HepG2 (cell line): ENCODE measurements around the gene SPG7. TPM values are rescaled to one million over a fixed set of nuclear protein-coding genes. Genes with fewer than 3 reads are reported as not detected.

Experiments
- ARNT2 ChIP-seq: sonication (generic); formaldehyde crosslinking; IDR thresholded peaks from 2 replicates; pipeline ENCODE4 v1.8.0; 2022; ENCODE audit warnings: mild to moderate bottlenecking, low read depth, missing genetic modification reagents, moderate library complexity
- CEBPB ChIP-seq: IDR thresholded peaks from 2 replicates; pipeline ENCODE4 v1.6.1; 2011; ENCODE audit warnings: low read depth, low read length, improper control_type of control experiment, borderline replicate concordance
- CHD4 ChIP-seq: fragments of 200-600 bp; sonication (generic); IDR thresholded peaks from 2 replicates; pipeline ENCODE4 v1.7.0; 2017; ENCODE audit warnings: mild to moderate bottlenecking, low read length, borderline replicate concordance
- KAT2B ChIP-seq: fragments of 150-350 bp; IDR thresholded peaks from 2 replicates; pipeline ENCODE4 v1.6.1; 2014; ENCODE audit warnings: low read depth, low read length, borderline replicate concordance
- MIER2 ChIP-seq: IDR thresholded peaks from 2 replicates; pipeline ENCODE4 v1.6.1; 2016; ENCODE audit warnings: missing biosample characterization, missing genetic modification reagents
- NFIC ChIP-seq: IDR thresholded peaks from 2 replicates; pipeline ENCODE4 v1.6.1; 2012; ENCODE audit warnings: mild to moderate bottlenecking, low read length, inconsistent platforms
- NFRKB ChIP-seq: fragments of 450-650 bp; IDR thresholded peaks from 2 replicates; pipeline ENCODE4 v1.6.1; 2017
- NFYB ChIP-seq: sonication (generic); formaldehyde crosslinking; IDR thresholded peaks from 2 replicates; pipeline ENCODE4 v1.4.0; 2020; ENCODE audit warnings: missing genetic modification reagents
- PAF1 ChIP-seq: IDR thresholded peaks from 2 replicates; pipeline ENCODE4 v1.6.1; 2016; ENCODE audit warnings: missing genetic modification reagents, missing compliant biosample characterization
- RARA ChIP-seq: IDR thresholded peaks from 2 replicates; pipeline ENCODE4 v1.6.1; 2016; ENCODE audit warnings: missing genetic modification reagents, missing compliant biosample characterization
- SAP130 ChIP-seq: IDR thresholded peaks from 2 replicates; pipeline ENCODE4 v1.6.1; 2016; ENCODE audit warnings: low read depth
- SMAD3 ChIP-seq: sonication (generic); formaldehyde crosslinking; IDR thresholded peaks from 2 replicates; pipeline ENCODE4 v1.4.0; 2020; ENCODE audit warnings: missing genetic modification reagents
- TRIM24 ChIP-seq: sonication (generic); formaldehyde crosslinking; IDR thresholded peaks from 2 replicates; pipeline ENCODE4 v1.8.0; 2022; ENCODE audit warnings: mild to moderate bottlenecking, missing genetic modification reagents
- ZBTB3 ChIP-seq: sonication (generic); formaldehyde crosslinking; IDR thresholded peaks from 2 replicates; pipeline ENCODE4 v1.4.0; 2020; ENCODE audit warnings: low read depth, mild to moderate bottlenecking, moderate library complexity, missing genetic modification reagents, borderline replicate concordance
- ZFX ChIP-seq: sonication (generic); formaldehyde crosslinking; IDR thresholded peaks from 2 replicates; pipeline ENCODE4 v1.4.0; 2020; ENCODE audit warnings: mild to moderate bottlenecking, low read depth, missing genetic modification reagents, moderate library complexity
- ZNF260 ChIP-seq: sonication (generic); formaldehyde crosslinking; IDR thresholded peaks from 2 replicates; pipeline ENCODE4 v1.4.0; 2020; ENCODE audit warnings: missing genetic modification reagents, low read depth, mild to moderate bottlenecking, borderline replicate concordance
- ZNF296 ChIP-seq: sonication (generic); formaldehyde crosslinking; conservative IDR thresholded peaks from 2 replicates; pipeline ENCODE4 v1.5.0; 2020; ENCODE audit warnings: mild to moderate bottlenecking, missing genetic modification reagents
- ZNF557 ChIP-seq: sonication (generic); formaldehyde crosslinking; IDR thresholded peaks from 2 replicates; pipeline ENCODE4 v1.4.0; 2020; ENCODE audit warnings: missing genetic modification reagents
- ZNF670 ChIP-seq: sonication (generic); formaldehyde crosslinking; IDR thresholded peaks from 2 replicates; pipeline ENCODE4 v1.8.0; 2022; ENCODE audit warnings: mild to moderate bottlenecking, missing genetic modification reagents, borderline replicate concordance
- ZNF703 ChIP-seq: sonication (generic); formaldehyde crosslinking; IDR thresholded peaks from 2 replicates; pipeline ENCODE4 v1.5.1; 2020; ENCODE audit warnings: missing genetic modification reagents, mild to moderate bottlenecking, moderate library complexity, borderline replicate concordance
- ZNF746 ChIP-seq: sonication (generic); formaldehyde crosslinking; IDR thresholded peaks from 2 replicates; pipeline ENCODE4 v1.8.0; 2022; ENCODE audit warnings: mild to moderate bottlenecking, missing genetic modification reagents
- ZNF776 ChIP-seq: sonication (generic); formaldehyde crosslinking; IDR thresholded peaks from 2 replicates; pipeline ENCODE4 v1.4.0; 2020; ENCODE audit warnings: mild to moderate bottlenecking, missing genetic modification reagents
- ZZZ3 ChIP-seq: sonication (generic); formaldehyde crosslinking; IDR thresholded peaks from 2 replicates; pipeline ENCODE4 v1.4.0; 2020; ENCODE audit warnings: missing genetic modification reagents, mild to moderate bottlenecking, borderline replicate concordance
- polyA plus RNA-seq, 8 experiments: library from polyadenylated mRNA; depleted of rRNA in 3 of 8; stranded (reverse) in 7 of 8; unstranded in 1 of 8; fragments of >200 nt; fragmentation: Illumina TruSeq in 4 of 8; extraction: Trizol in 4 of 8; gene quantifications; 2 replicates each; pipeline versions ENCODE4 v1.2.1 to v1.2.3, GENCODE V29; 2011 to 2016; ENCODE audit warnings: low read depth in 4 of 8, missing spikeins in 1 of 8, mixed read lengths in 1 of 8; ENCODE audit not compliant: insufficient read depth in 1 of 8
- total RNA-seq, 5 experiments: library from RNA; depleted of rRNA; stranded (reverse); fragments of >200 nt; fragmentation: Illumina TruSeq; extraction: Trizol; gene quantifications; 2 replicates each; pipeline ENCODE4 v1.2.3, GENCODE V29; 2016; ENCODE audit warnings: low read depth in 1 of 5
- TF ChIP-seq, protein P1 (sequence below): sonication (generic); formaldehyde crosslinking; IDR thresholded peaks from 2 replicates; pipeline ENCODE4 v1.9.0; 2021; ENCODE audit warnings: missing genetic modification reagents, mild to moderate bottlenecking, borderline replicate concordance
- TF ChIP-seq, protein P2 (sequence below): sonication (generic); formaldehyde crosslinking; IDR thresholded peaks from 2 replicates; pipeline ENCODE4 v1.4.0; 2020; ENCODE audit warnings: mild to moderate bottlenecking, low read depth, missing genetic modification reagents
- TF ChIP-seq, protein P3 (sequence below): sonication (generic); formaldehyde crosslinking; IDR thresholded peaks from 2 replicates; pipeline ENCODE4 v1.9.0; 2021; ENCODE audit warnings: missing genetic modification reagents, mild to moderate bottlenecking, borderline replicate concordance

SPG7 gene
- total and polyA plus RNA-seq, 2 of the 13 experiments (the other 11 are each of a cell fraction or from before 2014, with no cell fraction given), result 66.0 to 136 TPM

DNA sequence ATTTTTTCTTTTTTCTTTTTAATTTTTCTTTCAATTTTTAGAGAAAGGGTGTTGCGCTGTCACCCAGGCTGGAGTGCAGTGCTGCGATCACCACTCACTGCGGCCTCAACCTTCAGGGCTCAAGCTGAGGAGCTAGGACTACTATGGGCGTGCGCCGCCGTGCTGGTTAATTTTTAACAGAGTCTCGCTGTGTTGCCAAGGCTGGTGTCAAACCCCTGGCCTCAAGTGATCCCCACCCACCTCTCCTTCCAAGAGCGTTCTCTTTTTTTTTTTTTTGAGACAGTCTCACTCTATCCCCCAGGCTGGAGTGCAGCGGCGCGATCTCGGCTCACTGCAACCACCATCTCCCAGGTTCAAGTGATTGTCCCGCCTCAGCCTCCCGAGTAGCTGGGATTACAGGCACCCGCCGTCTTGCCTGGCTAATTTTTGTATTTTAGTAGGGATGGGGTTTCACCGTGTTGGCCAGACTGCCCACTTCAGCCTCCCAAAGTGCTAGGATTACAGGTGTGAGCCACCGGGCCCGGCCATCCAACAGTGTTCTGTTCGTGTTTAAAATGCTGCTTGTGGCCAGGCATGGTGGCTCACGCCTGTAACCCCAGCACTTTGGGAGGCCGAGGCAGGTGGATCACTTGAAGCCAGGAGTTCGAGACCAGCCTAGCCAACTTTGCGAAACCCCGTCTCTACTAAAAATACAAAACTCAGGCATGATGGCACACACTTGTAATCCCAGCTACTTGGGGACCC is 37.8 kb downstream of the SPG7 start (continued):
- TF ChIP-seq, protein P1, sequence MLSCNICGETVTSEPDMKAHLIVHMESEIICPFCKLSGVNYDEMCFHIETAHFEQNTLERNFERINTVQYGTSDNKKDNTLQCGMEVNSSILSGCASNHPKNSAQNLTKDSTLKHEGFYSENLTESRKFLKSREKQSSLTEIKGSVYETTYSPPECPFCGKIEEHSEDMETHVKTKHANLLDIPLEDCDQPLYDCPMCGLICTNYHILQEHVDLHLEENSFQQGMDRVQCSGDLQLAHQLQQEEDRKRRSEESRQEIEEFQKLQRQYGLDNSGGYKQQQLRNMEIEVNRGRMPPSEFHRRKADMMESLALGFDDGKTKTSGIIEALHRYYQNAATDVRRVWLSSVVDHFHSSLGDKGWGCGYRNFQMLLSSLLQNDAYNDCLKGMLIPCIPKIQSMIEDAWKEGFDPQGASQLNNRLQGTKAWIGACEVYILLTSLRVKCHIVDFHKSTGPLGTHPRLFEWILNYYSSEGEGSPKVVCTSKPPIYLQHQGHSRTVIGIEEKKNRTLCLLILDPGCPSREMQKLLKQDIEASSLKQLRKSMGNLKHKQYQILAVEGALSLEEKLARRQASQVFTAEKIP, result no peak
- TF ChIP-seq, protein P2, sequence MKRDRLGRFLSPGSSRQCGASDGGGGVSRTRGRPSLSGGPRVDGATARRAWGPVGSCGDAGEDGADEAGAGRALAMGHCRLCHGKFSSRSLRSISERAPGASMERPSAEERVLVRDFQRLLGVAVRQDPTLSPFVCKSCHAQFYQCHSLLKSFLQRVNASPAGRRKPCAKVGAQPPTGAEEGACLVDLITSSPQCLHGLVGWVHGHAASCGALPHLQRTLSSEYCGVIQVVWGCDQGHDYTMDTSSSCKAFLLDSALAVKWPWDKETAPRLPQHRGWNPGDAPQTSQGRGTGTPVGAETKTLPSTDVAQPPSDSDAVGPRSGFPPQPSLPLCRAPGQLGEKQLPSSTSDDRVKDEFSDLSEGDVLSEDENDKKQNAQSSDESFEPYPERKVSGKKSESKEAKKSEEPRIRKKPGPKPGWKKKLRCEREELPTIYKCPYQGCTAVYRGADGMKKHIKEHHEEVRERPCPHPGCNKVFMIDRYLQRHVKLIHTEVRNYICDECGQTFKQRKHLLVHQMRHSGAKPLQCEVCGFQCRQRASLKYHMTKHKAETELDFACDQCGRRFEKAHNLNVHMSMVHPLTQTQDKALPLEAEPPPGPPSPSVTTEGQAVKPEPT (CRISPR knock-in tag), result no peak
- no peak for TF ChIP-seq ZZZ3
- TF ChIP-seq ZFX (CRISPR knock-in tag), result no peak
- no peak for TF ChIP-seq NFIC
- no peak for TF ChIP-seq ZNF670 (CRISPR knock-in tag)
- no peak for TF ChIP-seq ARNT2 (CRISPR knock-in tag)
- peak; percentile 65 for TF ChIP-seq SAP130 (CRISPR knock-in tag)
- no peak for TF ChIP-seq ZNF746 (CRISPR knock-in tag)
- TF ChIP-seq RARA (CRISPR knock-in tag), result peak; percentile 24; the same call in 1 of the 2 replicates
- TF ChIP-seq MIER2, result no peak
- TF ChIP-seq TRIM24 (CRISPR knock-in tag), result no peak
- TF ChIP-seq ZBTB3 (CRISPR knock-in tag), result no peak
- no peak for TF ChIP-seq CEBPB
- no peak for TF ChIP-seq NFYB (CRISPR knock-in tag)
- no peak for TF ChIP-seq PAF1 (CRISPR knock-in tag)
- TF ChIP-seq ZNF557 (CRISPR knock-in tag), result no peak
- TF ChIP-seq CHD4, result no peak; the same call in 1 of the 2 replicates
- TF ChIP-seq, protein P3, sequence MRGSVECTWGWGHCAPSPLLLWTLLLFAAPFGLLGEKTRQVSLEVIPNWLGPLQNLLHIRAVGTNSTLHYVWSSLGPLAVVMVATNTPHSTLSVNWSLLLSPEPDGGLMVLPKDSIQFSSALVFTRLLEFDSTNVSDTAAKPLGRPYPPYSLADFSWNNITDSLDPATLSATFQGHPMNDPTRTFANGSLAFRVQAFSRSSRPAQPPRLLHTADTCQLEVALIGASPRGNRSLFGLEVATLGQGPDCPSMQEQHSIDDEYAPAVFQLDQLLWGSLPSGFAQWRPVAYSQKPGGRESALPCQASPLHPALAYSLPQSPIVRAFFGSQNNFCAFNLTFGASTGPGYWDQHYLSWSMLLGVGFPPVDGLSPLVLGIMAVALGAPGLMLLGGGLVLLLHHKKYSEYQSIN (CRISPR knock-in tag), result no peak
- TF ChIP-seq ZNF296 (CRISPR knock-in tag), result no peak
- no peak for TF ChIP-seq KAT2B
- no peak for TF ChIP-seq ZNF703
- TF ChIP-seq NFRKB, result no peak
- TF ChIP-seq ZNF776 (CRISPR knock-in tag), result 0 out of 2 replicates have a peak, but pooled peaks have one; percentile 23
- TF ChIP-seq SMAD3 (CRISPR knock-in tag), result no peak
- no peak for TF ChIP-seq ZNF260
